GM18951 (cell line): ENCODE measurements around the gene PHC2.

Experiments used
- POLR2A ChIP-seq: IDR thresholded peaks from 4 replicates; pipeline ENCODE4 v1.6.1; 2011; ENCODE audit warnings: mild to moderate bottlenecking; ENCODE audit not compliant: insufficient read length, insufficient read depth; ENCODE audit errors: extremely low read depth
- in situ Hi-C: fragments of 300-500 bp; cut with MboI; formaldehyde crosslinking; loops from one replicate; pipeline ENCODE4 v1.12.0; 2022; ENCODE audit warnings: low sequenced_read_pairs, mixed read lengths, inconsistent platforms; ENCODE audit not compliant: unreplicated experiment

Gene PHC2

GRCh38 chr1:33349081-33349759 is 81.7 kb downstream of the PHC2 start:
- in situ Hi-C loops: no loop called here
- TF ChIP-seq POLR2A: no peak

GRCh38 chr1:33348676-33349080 is 82.2 kb downstream of the PHC2 start:
- no peak for TF ChIP-seq POLR2A
- in situ Hi-C loops: no loop called here

GRCh38 chr1:33348194-33348593 is 82.7 kb downstream of the PHC2 start:
- in situ Hi-C loops: no loop called here
- TF ChIP-seq POLR2A: no peak

- in situ Hi-C loops: no loop called here
- no peak for TF ChIP-seq POLR2A
These were observed 83.3 kb downstream of the PHC2 start for GRCh38 chr1:33347650-33347992.

GRCh38 chr1:33346927-33347649 is 83.8 kb downstream of the PHC2 start:
- TF ChIP-seq POLR2A: no peak
- in situ Hi-C loops: no loop called here

DNA sequence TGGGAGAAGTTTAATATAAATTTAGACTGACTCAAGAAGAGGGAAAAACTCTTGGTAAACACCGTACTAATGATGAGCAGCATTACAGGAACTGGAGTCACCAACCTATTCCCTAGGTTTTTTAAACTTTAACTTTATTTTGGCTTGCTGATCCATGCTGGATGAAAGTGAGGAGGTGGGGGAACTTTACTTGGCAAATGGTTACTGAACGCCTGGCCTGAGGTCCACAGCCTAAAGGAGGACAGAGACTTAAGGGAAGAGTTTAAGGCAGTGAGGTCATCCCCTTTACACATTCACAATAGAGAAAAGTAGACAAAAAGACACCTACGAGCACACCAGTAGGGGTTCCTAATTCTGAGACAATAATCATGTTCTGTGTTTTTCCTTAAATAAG is 84.4 kb downstream of the PHC2 start:
- no peak for TF ChIP-seq POLR2A
- in situ Hi-C loops: no loop called here

GRCh38 chr1:33344896-33345560 is 85.9 kb downstream of the PHC2 start:
- no peak for TF ChIP-seq POLR2A
- in situ Hi-C loops: no loop called here

DNA sequence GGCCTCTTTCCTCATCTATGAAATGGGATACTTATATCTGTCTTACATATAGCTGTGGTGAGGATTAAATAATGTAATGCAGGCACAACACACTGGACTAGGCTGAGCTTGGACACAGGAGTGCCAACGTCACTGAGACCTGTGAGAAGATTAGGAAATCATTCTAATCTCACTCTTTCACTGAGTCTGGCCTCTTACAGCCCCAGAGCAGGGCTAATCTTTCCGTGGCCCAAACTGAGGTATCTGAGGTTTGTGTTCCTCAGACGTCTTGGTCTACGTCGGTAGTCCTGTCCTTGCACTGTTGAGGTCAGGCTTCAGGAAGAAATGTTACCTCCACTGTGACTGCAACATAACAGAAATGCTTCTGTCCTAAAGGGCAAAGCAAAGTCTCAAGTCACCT is 87.4 kb downstream of the PHC2 start:
- TF ChIP-seq POLR2A: no peak
- in situ Hi-C loops: no loop called here

DNA sequence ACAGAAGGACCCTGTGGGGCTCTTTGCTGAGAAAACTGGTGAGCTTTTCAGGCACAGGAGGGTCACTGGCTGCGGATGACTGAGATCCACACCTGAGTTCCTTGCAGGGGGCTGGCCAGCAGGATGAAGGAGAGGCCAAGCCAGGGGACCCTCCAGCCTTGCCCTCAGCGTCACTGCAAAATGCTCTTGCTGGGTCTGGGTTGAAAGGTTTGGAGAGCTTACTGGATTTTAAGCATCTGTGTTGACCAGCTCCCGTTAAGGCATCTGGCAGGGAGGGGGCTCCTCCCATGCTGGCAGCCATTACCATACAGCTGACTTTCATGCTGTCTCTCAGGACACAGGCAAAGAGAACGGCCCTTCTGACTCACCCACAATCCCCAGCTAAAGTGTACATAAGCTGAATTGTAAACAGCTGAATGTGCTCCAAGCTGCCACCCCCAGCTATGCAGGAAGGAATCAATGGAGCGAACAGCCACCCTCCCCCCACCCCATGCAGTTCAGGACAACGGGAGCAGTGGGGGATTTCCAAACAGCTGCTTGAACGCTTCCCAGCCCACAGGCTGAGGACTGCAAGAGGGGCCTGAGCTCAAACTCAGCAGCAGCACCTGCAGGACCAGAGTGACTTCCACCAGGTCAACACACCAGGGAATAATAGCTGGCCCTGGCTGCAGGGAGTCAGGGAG is 88.7 kb downstream of the PHC2 start:
- in situ Hi-C loops: no loop called here
- no peak for TF ChIP-seq POLR2A

DNA sequence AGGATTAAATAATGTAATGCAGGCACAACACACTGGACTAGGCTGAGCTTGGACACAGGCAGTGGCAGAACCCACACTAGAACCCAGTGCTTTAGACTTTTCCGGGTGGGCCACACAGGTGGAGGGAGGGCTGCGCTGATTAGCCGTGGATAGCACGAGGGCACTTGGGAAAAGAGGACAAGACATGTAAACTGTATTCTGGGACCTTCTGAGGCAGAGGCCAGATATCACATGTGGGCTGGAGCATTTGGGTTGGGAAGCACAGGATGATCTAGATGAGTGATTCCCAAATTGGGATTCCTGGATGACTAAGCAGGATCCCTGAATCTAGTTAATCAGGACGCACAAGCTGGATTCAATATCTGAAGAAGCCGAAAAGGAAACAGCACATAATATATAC is 89.7 kb downstream of the PHC2 start:
- in situ Hi-C loops: no loop called here

GRCh38 chr1:33339413-33339812 is 91.5 kb downstream of the PHC2 start:
- in situ Hi-C loops: no loop called here
- no peak for TF ChIP-seq POLR2A

More for the DNA sequence above, 89.7 kb downstream of the PHC2 start:
- no peak for TF ChIP-seq POLR2A

DNA sequence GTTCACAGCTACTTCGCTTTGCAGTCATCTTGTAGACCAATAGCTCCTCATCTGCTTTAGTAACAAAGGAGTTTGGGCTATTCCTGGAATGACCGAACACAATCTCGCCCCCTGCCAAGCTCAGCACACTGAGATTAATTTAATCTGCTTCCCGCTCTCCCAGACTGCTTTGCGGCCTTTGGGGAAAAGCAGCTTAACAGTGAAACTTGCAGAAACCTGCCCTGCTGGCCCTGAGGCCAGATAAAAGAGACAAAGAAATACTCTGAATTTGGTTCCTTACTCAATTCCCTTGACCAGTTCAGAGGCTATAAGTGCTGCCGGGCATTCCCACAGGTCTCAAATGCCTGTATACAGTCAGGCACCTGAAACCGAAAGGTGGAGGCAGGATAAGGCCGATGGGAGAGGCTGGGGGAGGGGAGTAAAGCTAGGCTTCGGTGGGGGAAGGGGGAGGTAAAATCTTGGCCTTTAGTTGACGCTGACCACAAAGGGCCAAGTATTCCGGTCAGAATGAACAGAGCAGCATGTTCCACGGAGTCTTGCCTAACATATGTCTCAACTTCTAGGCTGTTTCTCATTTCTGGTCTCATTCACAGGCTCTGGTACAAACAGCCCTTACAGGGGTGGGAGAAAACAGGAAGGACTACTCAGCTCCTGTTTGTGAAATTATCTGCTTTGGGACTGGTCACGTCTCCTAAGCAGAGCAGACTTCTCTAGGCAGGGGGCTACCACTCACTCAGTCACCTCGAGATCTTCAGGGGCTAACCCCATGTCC is 92.3 kb downstream of the PHC2 start:
- in situ Hi-C loops: no loop called here

DNA sequence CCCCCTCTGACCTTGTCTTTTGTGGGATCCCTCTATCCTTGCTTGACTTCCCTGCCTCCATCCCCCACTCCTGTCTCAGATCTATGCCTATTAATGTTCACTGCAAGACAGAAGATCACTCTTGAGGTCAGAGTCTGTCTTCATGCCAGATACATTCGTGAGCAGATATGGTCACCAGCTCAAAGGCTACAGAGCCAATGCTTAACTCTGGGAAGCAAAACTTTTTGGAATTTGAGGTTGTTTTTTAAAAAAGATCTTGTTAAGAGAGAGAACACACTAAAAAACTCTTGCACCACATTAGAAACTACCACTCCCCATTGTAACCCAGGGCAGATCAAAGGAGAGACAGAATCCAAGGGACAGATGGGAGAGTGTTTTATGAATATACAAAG is 92.9 kb downstream of the PHC2 start:
- no peak for TF ChIP-seq POLR2A
- in situ Hi-C loops: no loop called here

More for the DNA sequence above, 92.3 kb downstream of the PHC2 start:
- TF ChIP-seq POLR2A: no peak

DNA sequence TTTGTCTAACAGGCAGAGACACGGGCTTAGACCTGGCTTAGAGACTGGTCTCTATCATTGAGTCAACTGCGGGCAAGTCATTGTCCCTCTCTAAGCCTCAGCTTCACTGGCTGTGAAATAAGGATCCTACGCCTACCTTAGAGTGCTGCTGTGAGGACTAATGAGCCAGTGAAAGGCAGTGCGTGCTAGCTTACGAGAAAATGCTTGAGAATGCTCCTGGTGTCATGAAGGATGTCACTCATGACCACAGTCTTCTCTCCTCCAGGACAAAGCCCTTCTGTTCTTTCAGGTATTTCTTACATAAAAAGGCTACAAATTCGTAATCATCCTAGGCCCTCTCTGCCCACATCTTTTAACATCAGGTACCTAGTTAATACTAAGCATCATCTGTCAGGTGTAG is 93.5 kb downstream of the PHC2 start:
- no peak for TF ChIP-seq POLR2A

More for the DNA sequence above, 93.5 kb downstream of the PHC2 start:
- in situ Hi-C loops: no loop called here
